DMS79 treated with DMSO at 0.1 percent for 48 hours (cell line): Measurements from ENCODE around the gene FAM174B.

Experiments
- DNase-seq: peaks from one replicate; lab custom pipeline; 2025; lab: John Stamatoyannopoulos, UW

FAM174B gene

DNA sequence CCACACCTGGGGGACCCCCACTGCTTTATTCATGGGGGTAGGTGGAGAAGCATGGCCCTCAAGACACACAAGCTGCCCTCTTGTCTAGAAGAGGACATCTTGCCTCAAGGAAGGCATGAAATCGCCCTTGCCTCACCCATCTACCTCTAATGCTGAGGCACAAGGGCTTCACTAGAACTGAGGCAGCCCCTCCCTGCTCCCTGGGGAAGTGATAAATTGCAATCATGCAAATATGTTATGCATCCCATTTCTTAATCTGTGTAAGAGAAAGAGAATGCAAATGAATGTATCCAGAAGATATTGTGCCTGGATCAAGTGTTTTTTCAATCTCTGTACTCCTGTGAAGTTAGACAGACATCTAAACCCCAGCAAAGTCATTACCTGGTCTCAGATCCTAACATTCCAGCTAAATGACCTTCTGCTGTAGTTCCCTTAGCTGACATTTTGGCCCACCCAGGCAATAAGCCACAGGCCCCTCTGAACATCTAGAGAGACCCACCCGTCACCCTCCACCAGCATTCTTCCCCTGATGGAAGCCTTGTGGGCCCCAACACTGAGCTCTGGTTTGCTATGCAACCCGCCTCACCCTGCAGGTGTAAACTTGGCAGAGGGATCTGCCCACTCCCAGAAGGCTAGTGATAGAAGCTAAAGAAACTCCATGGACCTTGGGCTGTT is 53.8 kb downstream of the FAM174B start:
- DNase-seq, result no peak

DNA sequence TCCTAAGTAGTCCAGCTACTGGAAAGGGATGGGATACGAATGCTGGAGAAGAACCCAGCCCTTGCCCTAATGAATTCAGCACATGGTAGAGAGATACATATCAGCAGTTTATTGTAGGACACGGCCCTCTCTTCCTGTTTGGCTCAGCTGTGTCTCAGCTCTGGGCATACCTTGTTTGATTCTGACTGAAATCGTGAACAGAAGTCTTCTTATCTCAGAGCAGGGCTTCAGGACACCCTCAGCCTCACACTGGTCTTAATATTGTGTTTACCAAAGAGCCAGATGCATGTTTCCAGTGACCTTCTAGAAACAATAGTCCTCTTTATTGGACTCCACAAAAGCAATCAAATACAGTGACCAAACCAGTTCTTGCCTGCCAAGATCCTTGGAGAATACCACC is 54.7 kb downstream of the FAM174B start:
- no peak for DNase-seq

DNA sequence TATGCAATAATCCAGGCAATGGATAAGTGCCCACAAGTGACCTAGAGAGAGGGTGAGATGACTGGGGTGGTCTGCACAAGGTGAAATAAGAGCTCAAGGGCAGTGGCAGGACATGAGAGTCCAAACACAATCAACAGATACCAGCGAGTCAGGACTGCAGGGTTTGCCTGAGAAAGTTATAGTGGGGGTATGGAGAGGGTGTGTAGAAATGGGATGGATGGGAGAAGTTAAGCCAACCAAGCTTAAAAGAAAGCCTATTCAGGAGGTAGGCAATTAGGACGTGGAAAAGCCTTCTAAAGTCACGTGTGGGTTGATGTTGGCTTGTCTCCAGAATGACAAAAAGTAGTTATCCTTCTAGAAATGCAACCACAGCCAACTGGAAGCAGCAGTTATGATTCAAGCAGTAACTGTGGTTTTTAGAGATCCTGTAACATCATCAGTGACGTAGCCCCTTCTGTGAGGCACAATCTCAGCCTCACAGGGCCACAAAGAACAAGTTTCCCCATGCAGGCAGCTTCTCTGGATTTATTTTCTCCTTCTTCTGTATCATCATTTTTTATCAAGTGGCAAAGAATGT is 56.1 kb downstream of the FAM174B start:
- DNase-seq, result no peak

DNA sequence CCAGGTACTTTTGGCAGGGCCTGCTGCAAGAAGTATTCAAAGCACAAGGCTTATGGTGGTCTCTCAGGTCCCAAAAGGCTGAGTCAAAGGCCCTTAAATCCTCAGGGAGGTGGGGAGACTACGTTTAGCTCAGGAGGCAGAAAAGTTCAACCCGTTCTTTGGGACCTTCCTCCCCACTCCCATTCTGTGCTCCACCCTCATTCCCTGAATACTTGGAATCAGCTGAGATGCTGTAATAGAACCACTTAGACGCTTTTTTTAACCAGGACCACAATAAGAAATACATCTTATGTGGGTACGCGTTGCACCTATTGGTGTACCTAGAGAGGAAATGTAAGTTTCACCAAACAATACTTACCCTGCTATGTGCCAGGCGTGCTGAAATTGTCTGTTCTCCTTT is 58.0 kb downstream of the FAM174B start:
- DNase-seq, result no peak

DNA sequence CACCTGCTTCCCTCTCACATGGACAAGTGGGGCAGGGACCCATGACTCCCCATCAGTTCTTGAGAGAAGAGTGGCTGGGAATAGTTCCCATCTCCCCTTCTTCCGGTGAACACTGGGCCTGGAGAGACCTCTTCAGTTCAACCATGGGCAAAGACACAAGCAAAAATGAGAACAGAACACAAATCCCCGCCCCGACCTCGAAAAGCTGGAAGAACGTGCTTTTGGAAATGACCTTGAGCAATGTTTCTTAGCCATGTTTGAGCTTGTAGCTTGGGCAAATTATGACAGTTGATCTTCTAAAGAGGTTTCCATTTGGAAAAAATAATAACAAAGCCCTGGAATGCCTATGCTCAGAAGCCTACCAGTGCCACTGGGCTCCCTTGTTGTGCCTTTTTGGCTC is 59.0 kb downstream of the FAM174B start:
- no peak for DNase-seq

DNA sequence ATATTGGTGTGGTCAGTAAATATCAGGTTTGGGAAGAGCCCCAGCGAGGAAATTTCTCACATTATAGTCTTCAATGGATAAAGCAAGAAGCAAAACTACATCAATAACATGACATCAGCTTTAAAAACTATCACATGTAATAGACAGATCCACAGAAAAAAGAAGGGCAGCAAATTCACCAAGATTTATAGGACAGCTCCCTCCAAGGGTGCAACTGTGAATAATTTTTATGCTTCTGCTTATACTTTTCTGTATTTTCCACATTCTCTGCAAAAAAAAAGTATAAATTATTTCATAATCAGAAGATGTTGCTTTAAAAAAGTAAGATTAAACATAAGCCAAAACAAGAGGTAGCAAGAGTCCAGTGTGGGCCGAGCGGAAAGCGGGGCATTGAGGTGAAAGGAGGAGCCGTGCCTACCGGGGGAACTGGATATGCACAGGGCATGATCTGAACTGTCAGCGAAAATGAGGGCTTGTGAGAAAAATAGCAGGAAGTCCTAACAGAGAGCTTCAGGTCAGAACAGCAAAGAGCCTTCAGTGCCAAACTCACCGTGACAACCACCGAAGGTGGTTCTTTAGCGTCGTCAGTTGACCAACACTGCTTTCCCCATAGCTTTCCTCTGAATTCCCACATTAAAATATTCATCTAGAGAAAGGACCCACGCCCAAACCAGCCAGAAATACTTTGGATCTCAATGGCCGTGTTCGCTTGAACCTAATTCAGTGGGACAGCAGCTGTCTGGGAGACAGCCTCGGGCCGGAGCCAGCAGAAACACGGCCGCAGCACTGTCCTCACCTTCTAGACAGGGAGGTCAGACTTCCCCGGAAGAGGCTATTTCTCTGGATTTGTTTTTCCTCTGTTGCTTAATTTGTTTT is 59.8 kb downstream of the FAM174B start:
- no peak for DNase-seq

DNA sequence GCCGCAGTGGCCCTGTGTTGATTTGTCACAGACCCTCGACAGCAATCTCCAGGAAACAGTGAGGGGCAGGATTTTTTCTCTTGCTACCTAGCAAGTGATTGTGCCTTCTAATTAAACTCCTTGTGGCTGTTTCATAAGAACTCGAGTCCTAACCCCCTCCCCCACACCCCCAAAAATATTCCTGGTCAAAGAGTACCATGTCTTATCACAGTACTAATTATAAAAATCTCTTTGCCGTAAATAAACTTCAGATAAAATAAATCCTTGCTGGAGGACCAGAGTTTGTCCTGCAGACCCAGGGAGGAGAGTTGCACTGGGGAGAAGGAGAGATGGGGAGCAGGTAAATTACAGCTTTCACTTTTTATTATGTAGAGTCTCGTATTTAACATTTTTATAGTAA is 64.3 kb downstream of the FAM174B start:
- DNase-seq, result no peak

DNA sequence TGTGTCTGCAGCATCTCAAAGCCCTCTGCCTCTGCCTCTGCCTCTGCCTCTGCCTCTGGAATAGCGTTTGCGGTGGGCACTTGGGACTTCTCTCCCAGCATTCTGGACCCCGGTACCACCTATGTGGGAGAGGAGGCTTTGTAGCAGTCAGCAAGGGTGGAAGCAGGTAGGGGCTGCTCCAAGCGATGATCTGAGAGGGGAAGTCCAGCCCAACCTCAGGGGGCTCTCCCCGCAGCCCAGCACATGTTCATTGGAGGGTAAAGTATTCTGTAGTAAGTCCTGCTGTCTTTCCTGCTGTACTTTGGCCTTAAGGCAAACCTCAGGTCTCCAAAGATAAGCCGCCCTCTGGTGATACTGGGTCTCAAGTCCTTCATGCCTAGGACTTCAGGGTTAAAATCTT is 68.6 kb downstream of the FAM174B start:
- DNase-seq, result no peak

DNA sequence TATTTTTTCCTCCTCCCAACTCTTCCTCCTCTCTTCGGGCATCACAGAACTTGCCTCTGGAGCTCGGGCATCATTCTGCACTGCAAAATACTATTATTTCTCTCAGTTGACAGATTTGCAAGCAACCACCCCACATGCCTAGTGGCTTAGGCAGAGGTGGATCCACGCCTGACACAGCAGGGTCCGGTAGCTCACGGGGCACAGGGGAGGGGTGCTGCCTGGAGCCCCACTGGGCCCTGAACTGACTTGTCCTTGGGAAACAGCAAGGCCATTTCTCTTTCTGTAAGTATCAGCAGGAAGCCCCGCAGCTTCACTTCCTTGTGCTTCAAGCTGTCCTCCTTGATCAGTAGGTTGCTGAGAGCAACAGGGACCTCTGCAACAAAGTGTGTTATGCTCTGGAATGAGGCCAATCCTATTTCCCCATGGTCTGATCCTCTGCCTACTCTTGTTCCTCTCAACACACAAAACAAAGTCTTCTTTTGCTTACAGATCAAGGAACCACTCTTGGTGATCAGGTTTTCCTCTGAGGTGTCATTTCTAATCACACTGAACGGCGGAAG is 69.1 kb downstream of the FAM174B start:
- DNase-seq, result no peak

DNA sequence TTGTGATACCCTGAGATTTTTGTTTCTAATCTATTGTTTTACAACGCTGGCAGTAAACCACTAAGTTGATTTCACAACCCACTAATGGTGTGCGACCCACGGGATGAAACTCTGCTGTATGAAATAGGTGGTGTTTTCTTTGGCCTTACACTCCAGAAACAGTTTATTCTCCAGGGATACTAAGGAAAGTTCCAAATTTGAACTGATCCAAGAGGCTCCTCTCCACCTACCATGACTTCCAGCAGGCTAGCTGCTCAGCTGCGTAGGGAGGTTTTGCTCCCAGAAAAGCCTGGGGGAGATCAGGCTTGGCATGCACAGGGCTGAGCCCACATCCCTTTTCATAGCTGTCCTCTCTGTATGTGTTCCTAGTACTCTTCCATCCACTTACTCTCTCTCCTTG is 71.5 kb downstream of the FAM174B start:
- no peak for DNase-seq

DNA sequence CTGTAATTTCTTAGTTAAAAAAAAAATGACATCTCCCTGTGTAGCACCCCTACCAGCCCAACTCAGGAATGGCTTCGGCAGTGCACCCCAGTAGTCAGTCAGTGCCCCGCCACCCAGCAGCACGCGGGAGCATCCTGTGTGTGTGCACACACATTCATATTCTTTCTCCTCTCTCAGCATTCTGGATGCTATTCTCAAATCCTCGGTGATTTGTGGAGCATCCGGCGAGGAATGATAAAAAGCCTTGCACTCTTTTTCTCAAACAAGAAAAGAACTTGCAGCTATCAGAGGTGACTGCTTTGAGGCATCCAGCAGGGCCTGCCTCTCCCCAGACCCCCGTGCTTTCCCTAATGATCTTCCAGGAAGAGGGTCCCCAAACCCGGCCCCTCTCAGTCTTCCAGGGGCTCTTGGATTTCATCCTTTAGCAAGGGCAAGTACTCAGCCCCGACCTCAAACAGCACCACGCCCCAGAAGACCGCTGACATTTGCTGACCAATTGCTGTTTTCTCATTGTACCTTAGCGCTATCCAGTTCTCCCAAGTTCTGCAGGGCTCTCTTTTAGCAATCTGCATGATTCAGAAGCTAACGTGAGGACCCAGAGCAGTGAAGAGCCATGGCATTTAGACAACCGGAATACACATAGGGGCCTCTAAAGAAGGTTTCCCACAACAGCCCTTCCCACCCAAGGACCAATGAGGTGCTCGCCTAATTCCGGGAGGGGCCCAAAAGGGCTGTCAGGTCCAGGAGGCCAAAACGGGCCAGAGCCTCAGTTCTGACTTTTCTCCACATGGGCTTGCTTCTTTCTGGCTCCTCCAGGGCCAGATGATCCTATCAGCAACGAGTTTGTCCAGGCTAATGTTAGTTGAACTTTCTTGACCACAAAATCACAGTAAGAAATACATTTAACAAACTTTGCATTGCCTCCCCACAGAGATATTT is 72.2 kb downstream of the FAM174B start:
- DNase-seq, result no peak

DNA sequence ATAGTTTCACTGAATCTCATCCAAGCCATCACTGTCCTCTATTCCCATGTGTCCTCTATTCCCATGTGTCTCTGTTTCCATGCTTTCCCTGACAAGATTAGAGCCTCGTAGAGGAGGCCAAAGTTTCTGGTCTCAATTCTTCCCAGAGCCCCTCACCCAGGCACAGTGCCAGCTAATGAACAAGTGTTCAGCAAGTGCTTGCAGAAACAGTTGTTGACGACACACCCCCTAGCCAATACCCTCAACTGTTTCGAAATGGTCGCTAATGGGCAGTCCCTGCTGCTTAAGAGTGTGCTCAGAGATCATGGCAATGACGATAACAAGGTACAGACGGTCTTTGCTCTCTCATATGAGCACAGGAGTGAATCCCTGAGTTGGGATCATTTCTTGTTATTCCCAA is 73.4 kb downstream of the FAM174B start:
- DNase-seq, result no peak

DNA sequence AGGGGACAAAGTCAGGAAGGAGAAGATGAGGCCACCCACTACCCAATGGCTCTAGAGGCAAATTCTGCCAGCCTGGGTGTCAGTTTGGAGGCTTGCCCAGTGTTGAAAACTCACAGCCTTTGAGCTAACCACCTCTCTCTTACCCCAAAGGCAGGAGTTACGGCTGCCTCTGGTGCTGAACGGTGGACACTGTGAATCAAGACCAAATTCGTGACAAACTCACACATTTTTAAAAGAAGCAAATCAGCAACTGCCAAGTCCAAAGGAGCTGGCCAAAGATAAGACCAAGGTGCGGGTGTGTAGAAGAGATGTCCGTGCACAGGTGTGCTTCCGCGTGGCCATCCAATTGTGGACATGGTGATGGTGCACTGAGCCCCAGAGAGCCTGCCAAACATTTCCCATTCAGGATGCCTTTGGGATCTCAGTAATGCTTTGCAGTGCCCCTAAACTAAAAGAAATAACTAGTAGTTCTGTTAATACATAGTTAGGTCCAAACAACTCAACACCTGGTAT is 74.6 kb downstream of the FAM174B start:
- DNase-seq, result no peak

DNA sequence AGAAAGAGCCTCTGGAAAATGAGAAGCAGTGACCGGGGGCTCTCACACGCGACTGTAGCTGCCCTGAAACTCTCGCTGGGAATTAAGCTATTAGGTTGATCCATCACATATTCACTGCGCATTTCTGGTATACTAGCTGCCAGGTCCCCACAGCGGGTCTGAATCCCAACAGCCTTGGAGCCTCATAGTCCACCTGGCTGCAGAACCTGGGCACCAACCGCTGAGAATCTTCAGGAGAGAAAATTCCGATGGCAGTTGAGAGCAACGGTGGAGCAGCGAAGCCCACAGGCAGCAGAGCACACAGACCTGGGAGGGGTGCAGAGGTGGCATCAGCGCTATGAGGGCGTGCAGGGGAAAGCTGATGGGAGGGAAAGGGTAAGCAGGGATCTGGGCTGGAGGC is 75.1 kb downstream of the FAM174B start:
- no peak for DNase-seq

DNA sequence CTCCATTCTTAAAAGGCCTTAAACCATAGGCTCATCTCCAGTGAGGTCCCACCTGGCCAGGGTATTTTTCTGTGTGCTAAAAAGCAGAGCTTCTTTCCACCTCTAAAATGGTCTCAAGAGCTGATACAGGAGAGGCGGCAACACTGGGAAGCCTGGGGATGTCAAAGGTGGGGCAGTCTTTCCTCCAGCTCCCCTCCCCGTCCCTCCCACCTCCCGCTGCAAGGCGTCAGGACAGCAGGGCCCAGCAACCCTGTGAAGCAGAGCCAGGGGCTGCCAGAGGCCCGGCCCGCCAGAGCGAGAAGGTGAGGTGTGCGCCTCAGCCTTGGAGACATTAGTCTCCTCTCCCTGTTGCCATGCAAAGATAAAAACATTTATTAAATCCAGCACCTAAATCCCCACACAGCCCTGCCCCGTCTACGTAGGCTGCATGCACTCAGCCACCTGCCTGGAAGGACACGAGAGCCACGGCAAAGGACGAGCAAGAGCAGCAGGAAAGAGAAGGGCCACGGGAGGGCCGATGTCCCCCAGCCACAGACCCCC is 75.6 kb downstream of the FAM174B start:
- DNase-seq, result no peak

DNA sequence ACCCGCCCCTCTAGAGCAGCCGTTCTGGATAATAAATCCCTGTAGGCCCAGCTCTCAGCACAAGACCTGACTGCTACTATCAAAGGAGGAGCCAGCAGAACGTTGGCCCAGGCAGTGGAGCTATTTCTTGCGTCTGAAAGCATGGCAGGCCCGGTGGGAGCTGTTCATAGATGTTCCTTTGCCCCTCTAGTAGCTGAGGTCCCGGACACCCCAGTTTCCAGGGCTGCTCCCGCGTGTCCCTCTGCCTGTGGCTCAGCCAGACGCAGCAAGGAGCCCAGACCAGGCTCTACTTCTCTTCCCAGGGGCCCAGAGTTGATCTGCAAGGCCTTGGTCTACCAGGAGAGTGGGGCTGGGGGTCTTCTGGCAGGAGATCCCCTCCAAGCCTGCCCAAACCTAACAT is 76.1 kb downstream of the FAM174B start:
- no peak for DNase-seq

DNA sequence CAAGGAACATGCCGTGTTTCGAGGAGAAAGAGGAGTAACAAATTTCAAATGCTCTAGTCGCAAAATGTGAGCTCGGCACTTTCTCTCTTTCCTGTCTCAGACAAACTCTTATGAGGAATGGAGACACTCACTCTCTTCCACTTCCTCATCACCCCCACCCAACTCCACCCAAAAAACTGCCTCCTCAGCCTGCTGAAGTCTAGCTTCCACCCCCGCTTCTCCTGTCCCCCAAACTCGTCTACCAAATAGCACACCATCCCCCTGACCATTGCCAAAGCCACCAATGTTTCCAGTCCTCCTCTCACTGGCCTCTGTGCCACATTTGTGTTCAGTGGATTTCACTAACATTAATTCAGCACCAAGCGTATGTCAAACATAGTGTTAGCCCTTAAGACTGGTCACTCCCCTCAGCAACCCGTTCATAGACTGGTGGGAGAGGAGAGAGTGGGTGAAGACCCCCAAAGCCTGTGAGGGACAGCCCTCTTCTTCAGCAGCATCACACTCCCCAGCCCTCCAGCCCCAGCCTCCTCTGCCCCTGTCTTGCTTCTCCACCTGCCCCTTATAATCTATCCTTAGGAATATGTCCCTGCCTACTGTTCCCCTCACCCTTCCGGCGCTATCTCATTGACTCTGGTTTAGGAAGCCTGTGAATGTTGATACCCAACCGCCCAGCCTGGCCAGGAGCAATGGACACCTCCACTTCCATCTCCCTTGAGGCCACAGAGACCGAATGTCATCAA is 77.3 kb downstream of the FAM174B start:
- DNase-seq, result no peak

DNA sequence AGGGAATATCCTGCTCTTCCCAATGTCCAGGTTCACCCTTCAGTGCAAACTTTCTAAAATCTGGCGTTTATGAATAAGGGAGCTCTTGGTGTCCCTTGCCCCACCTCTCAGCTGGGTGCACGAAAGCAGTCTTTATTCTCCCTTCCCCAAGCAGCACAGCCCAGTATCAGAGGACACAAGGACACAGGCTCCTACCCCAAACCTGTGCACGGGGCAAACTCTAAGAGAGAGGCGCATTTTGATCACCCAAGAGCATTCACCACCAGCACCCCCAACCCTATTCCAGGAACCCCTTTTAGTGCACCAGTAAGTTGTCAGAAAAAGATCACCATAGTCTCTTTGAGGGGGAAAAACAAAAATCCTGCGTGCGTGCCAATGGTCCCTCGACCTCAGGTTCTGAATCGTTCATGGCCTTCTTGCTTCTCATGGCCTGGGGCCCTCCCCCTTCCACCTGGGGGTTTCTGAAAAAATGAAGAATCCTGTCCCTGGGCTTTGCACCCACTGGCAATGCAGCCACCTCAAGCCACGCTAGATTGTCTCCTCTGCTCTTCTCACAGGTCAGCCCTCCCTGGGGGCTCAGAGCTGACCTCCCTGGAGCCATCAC is 78.9 kb downstream of the FAM174B start:
- no peak for DNase-seq

DNA sequence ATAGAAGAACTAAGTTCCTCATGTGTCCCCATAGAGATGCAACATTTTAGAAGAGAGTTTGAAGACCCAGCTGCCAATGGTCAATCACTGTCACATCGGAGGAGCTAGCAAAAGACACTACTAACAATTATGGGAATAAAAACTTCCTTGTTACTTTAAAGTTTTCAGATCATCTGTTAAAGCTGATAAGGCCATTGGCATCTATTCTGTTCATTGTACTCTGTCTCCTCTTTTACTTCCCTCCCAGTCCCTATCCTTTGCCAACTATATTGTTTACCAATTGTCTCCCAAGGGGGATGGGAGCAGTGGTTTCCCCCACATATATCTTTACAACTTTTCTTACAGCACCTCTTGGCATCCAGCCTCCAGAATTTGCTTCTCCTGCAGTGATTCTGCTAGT is 81.0 kb downstream of the FAM174B start:
- DNase-seq, result no peak

DNA sequence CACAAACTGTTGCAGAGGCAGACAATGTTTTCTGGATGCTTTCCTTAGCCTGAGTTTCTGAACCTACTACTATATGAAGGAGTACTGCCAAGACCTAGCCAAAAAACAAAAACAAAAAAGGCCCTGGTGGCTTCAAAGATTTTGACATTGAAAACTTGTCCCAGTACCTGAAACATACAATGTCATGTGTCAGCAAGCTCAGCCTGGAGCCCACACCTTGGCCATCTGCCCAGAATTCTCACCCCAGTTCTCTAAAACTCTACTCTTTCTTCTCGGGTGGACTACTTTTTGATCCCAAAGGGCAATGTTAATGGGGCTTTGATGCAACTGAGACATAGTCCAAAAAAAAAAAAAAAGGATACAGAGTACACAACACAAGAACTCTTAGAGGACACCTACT is 81.4 kb downstream of the FAM174B start:
- DNase-seq, result no peak
